ENCODE results near the gene ANKS1A.

DNA sequence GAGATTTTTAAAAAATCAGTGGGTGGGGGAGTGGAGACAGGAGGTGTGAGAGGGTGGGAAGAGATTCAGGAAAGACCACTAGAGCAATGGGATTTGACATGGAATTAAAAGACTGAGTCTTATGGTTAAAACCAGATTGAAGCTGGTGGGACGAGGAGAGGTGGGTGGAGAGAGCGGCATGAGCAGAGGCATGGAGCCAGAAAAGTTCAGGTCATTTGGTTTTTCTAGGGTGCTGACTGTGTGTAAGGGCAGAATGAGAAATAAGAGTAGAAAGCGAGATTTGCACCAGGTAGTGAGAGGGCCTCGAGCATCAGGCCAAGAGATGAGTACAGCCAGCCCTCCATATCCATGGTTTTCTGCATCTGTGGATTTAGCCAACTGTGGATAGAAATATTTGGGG is 130.8 kb downstream of the ANKS1A start:
- TF ChIP-seq, protein P1, sequence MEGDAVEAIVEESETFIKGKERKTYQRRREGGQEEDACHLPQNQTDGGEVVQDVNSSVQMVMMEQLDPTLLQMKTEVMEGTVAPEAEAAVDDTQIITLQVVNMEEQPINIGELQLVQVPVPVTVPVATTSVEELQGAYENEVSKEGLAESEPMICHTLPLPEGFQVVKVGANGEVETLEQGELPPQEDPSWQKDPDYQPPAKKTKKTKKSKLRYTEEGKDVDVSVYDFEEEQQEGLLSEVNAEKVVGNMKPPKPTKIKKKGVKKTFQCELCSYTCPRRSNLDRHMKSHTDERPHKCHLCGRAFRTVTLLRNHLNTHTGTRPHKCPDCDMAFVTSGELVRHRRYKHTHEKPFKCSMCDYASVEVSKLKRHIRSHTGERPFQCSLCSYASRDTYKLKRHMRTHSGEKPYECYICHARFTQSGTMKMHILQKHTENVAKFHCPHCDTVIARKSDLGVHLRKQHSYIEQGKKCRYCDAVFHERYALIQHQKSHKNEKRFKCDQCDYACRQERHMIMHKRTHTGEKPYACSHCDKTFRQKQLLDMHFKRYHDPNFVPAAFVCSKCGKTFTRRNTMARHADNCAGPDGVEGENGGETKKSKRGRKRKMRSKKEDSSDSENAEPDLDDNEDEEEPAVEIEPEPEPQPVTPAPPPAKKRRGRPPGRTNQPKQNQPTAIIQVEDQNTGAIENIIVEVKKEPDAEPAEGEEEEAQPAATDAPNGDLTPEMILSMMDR (conservative IDR thresholded peaks at IDR 0.05), result no peak
- no peak for TF ChIP-seq EZH2 (IDR thresholded peaks at IDR 0.05; ENCODE audit: low read depth)

Measured in PC-9 (cell line).